DOHH2 (cell line): Measurements from ENCODE around the gene ERO1B.

Experiments
- CTCF ChIP-seq: fragments of 200-600 bp; sonication (generic); IDR thresholded peaks from one replicate; pipeline ENCODE4 v1.5.1; 2014; ENCODE audit warnings: antibody characterized with exemption, mild to moderate bottlenecking, low read depth, low read length; ENCODE audit not compliant: poor library complexity, severe bottlenecking
- EZH2phosphoT487 ChIP-seq: fragments of 200-600 bp; sonication (generic); IDR thresholded peaks from 2 replicates; pipeline ENCODE4 v1.6.1; 2017; ENCODE audit warnings: borderline replicate concordance, mild to moderate bottlenecking, antibody characterized with exemption, low read length, moderate library complexity, mixed read lengths

DNA sequence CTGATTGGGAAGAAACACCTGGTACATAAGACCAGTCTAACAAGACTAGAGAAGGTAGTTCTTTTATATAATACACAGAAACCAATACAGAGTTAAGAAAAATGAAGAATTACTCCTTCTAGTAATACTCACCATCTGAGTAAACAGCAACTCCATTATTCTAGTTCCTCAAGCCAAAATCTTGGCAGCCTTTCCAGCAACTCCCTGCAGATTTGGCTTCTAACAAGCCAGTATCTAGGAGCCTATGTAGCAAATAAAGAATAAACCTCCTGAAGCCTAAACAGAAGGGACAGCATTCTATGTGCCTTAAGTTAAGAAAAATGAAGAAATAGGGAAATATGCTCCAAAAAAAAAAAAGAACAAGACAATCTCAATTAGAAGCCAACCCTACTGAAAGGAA, 24.5 kb downstream of the ERO1B start:
- TF ChIP-seq CTCF (no peak), EZH2phosphoT487 (no peak)
